Breast epithelium (tissue), 4 donors: ENCODE results near the gene CTIF. TPM values are rescaled to one million over a fixed set of nuclear protein-coding genes. Genes with fewer than 3 reads are reported as not detected.

ENCODE experiments used
- DNase-seq, 2 donors: peaks; one replicate each; pipeline ENCODE4 v3.0.0-alpha.2; 2019; ENCODE audit warnings: low spot score in 2 of 2
- H3K27ac ChIP-seq, 2 donors: fragments of 200-600 bp; sonication (generic) in 1 of 2; one replicate each; pipeline ENCODE4 v1.5.1; 2016 to 2019; ENCODE audit warnings: mild to moderate bottlenecking in 1 of 2
- H3K27me3 ChIP-seq, 2 donors: fragments of 200-600 bp; sonication (generic) in 1 of 2; one replicate each; pipeline versions ENCODE4 v1.5.1 to v1.6.0; 2017 to 2019; ENCODE audit warnings: control low read depth in 1 of 2, mild to moderate bottlenecking in 1 of 2
- H3K36me3 ChIP-seq: fragments of 200-600 bp; one replicate; pipeline ENCODE4 v1.5.1; 2019
- H3K4me1 ChIP-seq, 2 donors: fragments of 200-600 bp; sonication (generic); one replicate each; pipeline ENCODE4 v1.5.1; 2016 to 2019; ENCODE audit warnings: control low read depth in 1 of 2
- H3K4me3 ChIP-seq, 3 donors: fragments of 200-600 bp; sonication (generic); 1 replicate in 2 of 3; 2 replicates in 1 of 3; pipeline ENCODE4 v1.5.1; 2016 to 2019; ENCODE audit warnings: mild to moderate bottlenecking in 3 of 3, moderate library complexity in 2 of 3
- H3K9me3 ChIP-seq, 2 donors: fragments of 200-600 bp; sonication (generic) in 1 of 2; one replicate each; pipeline ENCODE4 v1.5.1; 2016 to 2019; ENCODE audit warnings: control low read depth in 1 of 2
- CTCF ChIP-seq, 3 donors: fragments of 450-650 bp; IDR thresholded peaks; one replicate each; pipeline ENCODE4 v1.5.1; 2016 to 2017; ENCODE audit warnings: antibody characterized with exemption in 3 of 3, mild to moderate bottlenecking in 3 of 3, moderate library complexity in 3 of 3
- POLR2A ChIP-seq: fragments of 450-650 bp; IDR thresholded peaks from one replicate; pipeline ENCODE4 v1.6.1; 2016; ENCODE audit warnings: antibody characterized with exemption, mild to moderate bottlenecking, moderate library complexity
- POLR2AphosphoS5 ChIP-seq, 3 donors: sonication (generic); formaldehyde crosslinking; IDR thresholded peaks; one replicate each; pipeline ENCODE4 v1.6.1; 2017; ENCODE audit warnings: antibody characterized with exemption in 3 of 3
- intact Hi-C: fragments of 100-400 bp; cut with DNase I; formaldehyde crosslinking; loops from one replicate; pipeline ENCODE4 v1.15.1; 2023; ENCODE audit warnings: low total_unique reads
- total RNA-seq, 3 donors: library from RNA; depleted of rRNA; stranded (reverse); fragments of >200 nt; gene quantifications; one replicate each; pipeline ENCODE4 v1.1.0, GENCODE V29; 2016

CTIF gene
- total RNA-seq, 3 donors from 2014 or later, result 28.8 to 78.9 (median 32.6) TPM

- Histone ChIP-seq H3K36me3 (no peaks in the 10 kb centered on the region), H3K27ac (no peak overlapping the region), H3K4me3 (no peak overlapping the region), H3K9me3 (no peaks in the 10 kb centered on the region), H3K27me3 (no peaks in the 10 kb centered on the region), H3K4me1 (no peaks in the 10 kb centered on the region)
- no peak for DNase-seq
- no peak for TF ChIP-seq CTCF (IDR thresholded peaks at IDR 0.05)
- no peak for TF ChIP-seq POLR2A
- TF ChIP-seq POLR2AphosphoS5 (IDR thresholded peaks at IDR 0.05), result no peak
- intact Hi-C loops, result no loop called here
These were observed 353.5 kb downstream of the CTIF start for GRCh38 chr18:48892146-48892855.

- Histone ChIP-seq H3K4me3 (no peak overlapping the region), H3K27me3 (no peaks in the 10 kb centered on the region), H3K36me3 (no peaks in the 10 kb centered on the region), H3K4me1 (no peaks in the 10 kb centered on the region), H3K27ac (no peak overlapping the region), H3K9me3 (no peaks in the 10 kb centered on the region)
- DNase-seq, result no peak
- intact Hi-C loops, result no loop called here
- TF ChIP-seq POLR2AphosphoS5 (IDR thresholded peaks at IDR 0.05) (no peak), CTCF (IDR thresholded peaks at IDR 0.05) (no peak), POLR2A (no peak)
These were observed 354.3 kb downstream of the CTIF start for GRCh38 chr18:48893061-48893607.

DNA sequence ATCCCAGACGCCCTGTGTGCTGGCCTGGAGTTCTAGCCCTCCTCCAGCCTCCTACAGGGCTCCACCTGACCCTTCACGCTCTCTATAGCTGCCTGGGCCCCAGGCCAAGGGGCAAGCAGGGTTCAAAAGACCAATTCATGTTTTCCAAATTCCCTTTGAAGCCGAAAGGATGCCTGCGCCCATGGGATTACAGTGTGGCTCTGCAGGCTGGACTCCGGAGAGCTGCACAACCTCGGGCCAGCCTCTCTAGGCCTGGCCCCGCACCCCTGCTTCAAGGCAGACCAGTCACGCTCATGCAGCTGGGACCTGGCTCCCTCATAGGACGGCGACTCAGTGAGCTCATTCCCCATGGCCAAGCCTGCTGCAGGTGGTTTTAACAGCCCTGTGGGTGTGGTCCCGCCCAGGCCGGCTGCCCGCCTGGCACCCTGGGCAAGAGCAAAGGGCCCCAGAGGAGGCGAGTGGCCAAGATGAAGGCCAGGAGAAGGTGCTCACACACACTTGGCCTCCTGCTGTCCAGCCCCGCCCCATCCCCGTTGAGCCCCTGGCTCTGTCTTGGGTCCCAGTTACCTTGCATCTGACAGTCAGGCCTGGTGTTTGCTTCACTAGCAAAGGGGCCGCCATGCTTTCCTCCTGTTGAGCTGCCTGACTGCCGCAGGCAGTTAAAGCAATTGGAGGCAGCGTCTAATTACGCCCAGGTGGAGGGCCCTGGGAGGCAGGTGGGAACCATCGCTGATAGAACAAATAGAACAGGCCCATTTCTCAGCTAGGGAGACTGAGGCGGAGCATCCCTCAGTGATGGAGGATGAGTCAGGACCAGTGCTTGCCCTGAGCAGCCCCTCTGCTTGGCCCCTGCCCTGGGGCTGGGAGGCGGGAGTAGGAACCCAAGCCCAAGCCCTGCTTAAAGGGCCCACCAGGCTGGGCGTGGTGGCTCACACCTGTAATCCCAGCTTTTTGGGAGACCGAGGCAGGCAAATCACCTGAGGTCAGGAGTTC is 355.1 kb downstream of the CTIF start:
- Histone ChIP-seq H3K9me3 (no peaks in the 10 kb centered on the region), H3K27ac (no peak overlapping the region), H3K27me3 (no peaks in the 10 kb centered on the region), H3K4me1 (no peaks in the 10 kb centered on the region), H3K36me3 (no peaks in the 10 kb centered on the region), H3K4me3 (no peak overlapping the region)
- TF ChIP-seq CTCF (IDR thresholded peaks at IDR 0.05) (no peak), POLR2A (no peak), POLR2AphosphoS5 (IDR thresholded peaks at IDR 0.05) (no peak)
- no peak for DNase-seq
- intact Hi-C loops, result no loop called here

DNA sequence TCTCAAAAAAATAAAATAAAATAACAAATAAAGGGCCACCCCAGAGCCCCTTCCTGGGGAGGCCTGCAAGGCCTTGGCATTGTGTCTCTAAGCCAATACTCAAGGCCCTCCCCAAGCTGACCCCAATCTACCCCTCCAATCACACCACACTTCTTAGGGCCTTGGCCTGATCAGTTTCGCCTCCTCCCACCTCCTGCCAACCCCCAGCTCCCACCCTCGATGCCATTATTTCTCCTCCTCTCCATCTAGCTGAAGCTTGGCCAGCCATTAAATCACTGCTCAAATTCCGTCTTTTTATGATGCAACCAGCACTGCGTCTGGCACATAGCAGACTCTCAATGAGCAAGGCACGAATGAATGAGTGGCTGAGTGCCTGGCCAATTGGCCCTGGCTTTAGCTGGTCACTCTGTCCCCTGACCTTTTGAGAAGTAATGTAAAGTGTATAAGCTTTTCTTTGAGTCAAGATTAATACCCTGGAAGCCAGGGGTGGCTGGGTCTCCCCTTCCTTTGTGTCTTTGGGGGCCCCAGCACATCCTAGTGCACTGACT is 356.0 kb downstream of the CTIF start:
- no peak for DNase-seq
- H3K27ac ChIP-seq, result no peak overlapping the region
- no peaks in the 10 kb centered on the region for H3K27me3 ChIP-seq
- no peaks in the 10 kb centered on the region for H3K36me3 ChIP-seq
- no peak for TF ChIP-seq POLR2AphosphoS5 (IDR thresholded peaks at IDR 0.05)
- no peak for TF ChIP-seq CTCF (IDR thresholded peaks at IDR 0.05)
- TF ChIP-seq POLR2A, result no peak
- no peaks in the 10 kb centered on the region for H3K9me3 ChIP-seq
- intact Hi-C loops, result no loop called here
- no peak overlapping the region for H3K4me3 ChIP-seq
- H3K4me1 ChIP-seq, result no peaks in the 10 kb centered on the region
